Loucy (cell line): Measurements from ENCODE around the gene LHFPL3.

ENCODE experiments used
- CTCF ChIP-seq: fragments of 200-600 bp; sonication (generic); conservative IDR thresholded peaks from 2 replicates; pipeline ENCODE4 v1.5.1; 2014; ENCODE audit warnings: mild to moderate bottlenecking, antibody characterized with exemption, low read length
- EZH2phosphoT487 ChIP-seq: fragments of 200-600 bp; IDR thresholded peaks from 2 replicates; pipeline ENCODE4 v1.6.1; 2018; ENCODE audit warnings: antibody characterized with exemption, mild to moderate bottlenecking, moderate library complexity, borderline replicate concordance

DNA sequence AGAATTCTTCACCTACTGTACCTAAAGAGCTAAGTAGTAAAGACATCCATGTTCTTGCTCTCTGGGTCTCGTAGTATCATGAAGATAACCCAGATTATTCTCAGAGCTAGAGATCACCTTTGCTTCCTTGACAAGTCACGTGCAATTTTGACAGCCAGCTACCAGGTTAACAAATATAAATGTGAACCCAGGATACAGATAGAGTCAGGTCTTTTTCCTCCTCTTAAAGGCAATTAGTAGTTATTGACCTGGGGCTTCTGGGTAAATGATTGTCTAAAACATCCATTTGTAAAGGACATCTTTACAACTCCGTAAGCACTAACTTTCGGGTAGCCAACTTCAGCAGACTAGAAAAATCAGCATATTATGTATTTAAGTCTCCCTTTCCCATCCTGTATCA, 28.8 kb downstream of the LHFPL3 start:
- TF ChIP-seq CTCF (no peak), EZH2phosphoT487 (no peak)
